Measurements from ENCODE around the gene RSRC1. TPM values are rescaled to one million over a fixed set of nuclear protein-coding genes. Genes with fewer than 3 reads are reported as not detected.

Gene RSRC1
- total and polyA plus RNA-seq, 2 experiments from 2014 or later, result 22.6 to 34.1 TPM

DNA sequence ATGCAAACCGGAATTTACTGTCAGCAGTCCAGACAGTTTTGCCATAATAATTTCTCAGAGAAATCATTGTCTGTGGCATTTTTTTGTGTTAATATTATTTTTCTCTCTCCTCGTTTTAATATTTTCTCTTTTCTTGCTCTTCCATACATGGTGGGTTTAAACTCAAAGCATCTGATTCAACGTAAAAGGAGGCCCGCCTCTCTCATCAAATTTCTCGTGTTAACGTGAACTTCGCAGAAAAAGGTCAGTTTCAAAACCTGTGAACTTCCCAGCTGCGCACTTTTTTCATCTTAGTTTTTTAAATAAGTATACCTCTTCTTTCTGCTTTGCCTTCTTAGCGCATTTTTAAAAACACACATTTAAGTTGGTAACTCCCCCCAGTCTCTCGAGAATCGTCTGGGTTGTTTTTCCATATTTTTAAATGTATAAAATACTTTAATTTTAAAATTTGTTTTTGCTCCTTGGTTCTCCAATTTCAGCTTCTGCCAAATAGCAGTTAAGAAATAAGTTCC is 12.8 kb upstream of the RSRC1 start:
- Histone ChIP-seq H3K9me3 (ENCODE audit: low read depth) (no peaks in the 10 kb centered on the region), H4K20me1 (ENCODE audit: insufficient read depth, poor library complexity, severe bottlenecking) (no peaks in the 10 kb centered on the region), H3K36me3 (replicated peaks; ENCODE audit: insufficient read depth, low read depth) (no peaks in the 10 kb centered on the region), H3K27me3 (peaks cover 98% of the 10 kb centered on the region), H3K79me2 (no peaks in the 10 kb centered on the region), H3K27ac (no peak overlapping the region), H3K4me2 (peak overlapping the region; percentile 97), H3K4me3 (no peak overlapping the region), H3K9me2 (replicated peaks; ENCODE audit: insufficient read depth) (no peaks in the 10 kb centered on the region), H3K4me1 (ENCODE audit: insufficient read depth) (no peaks in the 10 kb centered on the region), H2AFZ (no peak overlapping the region)
- 27% methylated on average over 11 of the region's 11 CpGs for WGBS (ENCODE audit: low lambda C conversion rate, missing lambda C conversion rate)
- no peak for TF ChIP-seq EZH2phosphoT487 (IDR thresholded peaks at IDR 0.05; ENCODE audit: low read depth, severe bottlenecking, unreplicated experiment)
- no peak for TF ChIP-seq EZH2 (IDR thresholded peaks at IDR 0.05; ENCODE audit: borderline replicate concordance)
- TF ChIP-seq, protein P1, sequence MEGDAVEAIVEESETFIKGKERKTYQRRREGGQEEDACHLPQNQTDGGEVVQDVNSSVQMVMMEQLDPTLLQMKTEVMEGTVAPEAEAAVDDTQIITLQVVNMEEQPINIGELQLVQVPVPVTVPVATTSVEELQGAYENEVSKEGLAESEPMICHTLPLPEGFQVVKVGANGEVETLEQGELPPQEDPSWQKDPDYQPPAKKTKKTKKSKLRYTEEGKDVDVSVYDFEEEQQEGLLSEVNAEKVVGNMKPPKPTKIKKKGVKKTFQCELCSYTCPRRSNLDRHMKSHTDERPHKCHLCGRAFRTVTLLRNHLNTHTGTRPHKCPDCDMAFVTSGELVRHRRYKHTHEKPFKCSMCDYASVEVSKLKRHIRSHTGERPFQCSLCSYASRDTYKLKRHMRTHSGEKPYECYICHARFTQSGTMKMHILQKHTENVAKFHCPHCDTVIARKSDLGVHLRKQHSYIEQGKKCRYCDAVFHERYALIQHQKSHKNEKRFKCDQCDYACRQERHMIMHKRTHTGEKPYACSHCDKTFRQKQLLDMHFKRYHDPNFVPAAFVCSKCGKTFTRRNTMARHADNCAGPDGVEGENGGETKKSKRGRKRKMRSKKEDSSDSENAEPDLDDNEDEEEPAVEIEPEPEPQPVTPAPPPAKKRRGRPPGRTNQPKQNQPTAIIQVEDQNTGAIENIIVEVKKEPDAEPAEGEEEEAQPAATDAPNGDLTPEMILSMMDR (IDR thresholded peaks at IDR 0.05; ENCODE audit: poor library complexity), result no peak
- no peak for DNase-seq (ENCODE audit: low spot score)

GRCh38 chr3:158097593-158098308 is 12.1 kb upstream of the RSRC1 start:
- 4% methylated on average over 60 of the region's 60 CpGs for WGBS (ENCODE audit: low lambda C conversion rate, missing lambda C conversion rate)
- peak overlapping the region; percentile 77 for H2AFZ ChIP-seq
- no peak overlapping the region for H3K27ac ChIP-seq
- no peaks in the 10 kb centered on the region for H3K79me2 ChIP-seq
- H3K36me3 ChIP-seq (replicated peaks; ENCODE audit: insufficient read depth, low read depth), result no peaks in the 10 kb centered on the region
- peak overlapping the region; percentile 97 for H3K4me2 ChIP-seq
- peaks cover 98% of the 10 kb centered on the region for H3K27me3 ChIP-seq
- peaks cover 3% of the 10 kb centered on the region for H3K4me1 ChIP-seq (ENCODE audit: insufficient read depth)
- peak; percentile 93 for DNase-seq (ENCODE audit: low spot score)
- H3K4me3 ChIP-seq, result peak overlapping the region; percentile 72
- TF ChIP-seq EZH2 (IDR thresholded peaks at IDR 0.05; ENCODE audit: borderline replicate concordance) (peak; percentile 94), EZH2phosphoT487 (IDR thresholded peaks at IDR 0.05; ENCODE audit: low read depth, severe bottlenecking, unreplicated experiment) (peak; percentile 57)
- TF ChIP-seq, protein P1 (IDR thresholded peaks at IDR 0.05; ENCODE audit: poor library complexity), result no peak
- H3K9me2 ChIP-seq (replicated peaks; ENCODE audit: insufficient read depth), result no peaks in the 10 kb centered on the region
- H4K20me1 ChIP-seq (ENCODE audit: insufficient read depth, poor library complexity, severe bottlenecking), result no peaks in the 10 kb centered on the region
- no peaks in the 10 kb centered on the region for H3K9me3 ChIP-seq (ENCODE audit: low read depth)

DNA sequence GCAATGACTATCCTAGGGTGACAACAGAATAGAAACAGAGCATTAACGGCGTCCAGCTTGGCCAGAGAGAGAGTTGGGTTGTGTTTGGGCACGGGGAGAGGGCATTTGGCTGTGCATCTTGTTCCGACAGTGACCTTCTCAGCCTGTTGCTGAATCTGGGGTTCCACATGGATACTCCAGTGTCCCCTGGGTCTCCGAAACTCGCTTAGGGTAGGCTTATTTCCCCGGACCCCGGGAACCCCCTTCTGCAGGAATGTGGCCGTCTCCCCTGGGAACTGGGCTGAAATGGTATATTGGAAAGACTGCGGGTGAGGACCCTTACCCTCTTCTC is 11.6 kb upstream of the RSRC1 start:
- no peaks in the 10 kb centered on the region for H3K9me3 ChIP-seq (ENCODE audit: low read depth)
- WGBS (ENCODE audit: low lambda C conversion rate, missing lambda C conversion rate), result 15% methylated on average over 10 of the region's 10 CpGs
- H3K4me1 ChIP-seq (ENCODE audit: insufficient read depth), result peaks cover 8% of the 10 kb centered on the region
- H3K27ac ChIP-seq, result no peak overlapping the region
- TF ChIP-seq, protein P1 (IDR thresholded peaks at IDR 0.05; ENCODE audit: poor library complexity), result no peak
- no peak for TF ChIP-seq EZH2 (IDR thresholded peaks at IDR 0.05; ENCODE audit: borderline replicate concordance)
- no peak for TF ChIP-seq EZH2phosphoT487 (IDR thresholded peaks at IDR 0.05; ENCODE audit: low read depth, severe bottlenecking, unreplicated experiment)
- no peaks in the 10 kb centered on the region for H3K36me3 ChIP-seq (replicated peaks; ENCODE audit: insufficient read depth, low read depth)
- H3K4me2 ChIP-seq, result peak overlapping the region; percentile 97
- H3K9me2 ChIP-seq (replicated peaks; ENCODE audit: insufficient read depth), result no peaks in the 10 kb centered on the region
- no peak overlapping the region for H3K4me3 ChIP-seq
- H3K27me3 ChIP-seq, result peaks cover 98% of the 10 kb centered on the region
- H3K79me2 ChIP-seq, result no peaks in the 10 kb centered on the region
- DNase-seq (ENCODE audit: low spot score), result no peak
- no peaks in the 10 kb centered on the region for H4K20me1 ChIP-seq (ENCODE audit: insufficient read depth, poor library complexity, severe bottlenecking)
- no peak overlapping the region for H2AFZ ChIP-seq

Data from hepatocyte (in vitro differentiated cells).